ENCODE data around the gene GNAI1. TPM values are rescaled to one million over a fixed set of nuclear protein-coding genes. Genes with fewer than 3 reads are reported as not detected.

GNAI1 gene
- total and polyA plus RNA-seq, 2 of the 13 experiments (the other 11 are each of a cell fraction or from before 2014, with no cell fraction given): 3.5 to 5.7 TPM

GRCh38 chr7:80184693-80185092, 50.1 kb downstream of the GNAI1 start:
- H4K20me1 ChIP-seq (ENCODE audit: insufficient read depth, low read length): no peaks in the 10 kb centered on the region
- H3K4me3 ChIP-seq (replicated peaks in 1 of 3; ENCODE audit: insufficient read depth in 1 of 3, low read depth in 2 of 3, low read length in 3 of 3): no peak overlapping the region
- DNase-seq (ENCODE audit: low spot score) (no peak), ATAC-seq (no peak), FAIRE-seq (no peak)
- H3K27ac ChIP-seq (ENCODE audit: extremely low read length, insufficient read depth, low read length): no peak overlapping the region
- in situ Hi-C loops (cut with HindIII; ENCODE audit: extremely low pct_ligation_motif_present, low pct_unique_long_range_greater_than_20kb) (no loop called here), intact Hi-C loops (cut with micrococcal nuclease; ENCODE audit: unreplicated experiment) (loop anchor here (5.0 kb wide), 1 partner anchor 47 kb away; no protein-coding TSS in a partner anchor)
- ChIA-PET POLR2A (no interaction called here), CTCF (ENCODE audit: low intra/inter-chr PET ratio, low total read pairs) (no interaction called here)
- no peaks in the 10 kb centered on the region for H3K27me3 ChIP-seq (ENCODE audit: control insufficient read depth in 1 of 2, insufficient read depth in 2 of 2, low read length in 2 of 2)
- BruUV-seq (replicated peaks): no TSS peak
- no peaks in the 10 kb centered on the region for H3K79me2 ChIP-seq (ENCODE audit: insufficient read depth, low read length)
- H2AFZ ChIP-seq (ENCODE audit: low read length): no peak overlapping the region
- no peaks in the 10 kb centered on the region for H3K9me3 ChIP-seq (ENCODE audit: low read length)
- H3K36me3 ChIP-seq (replicated peaks in 1 of 2; ENCODE audit: control insufficient read depth in 1 of 2, insufficient read depth in 2 of 2, low read length in 2 of 2): no peaks in the 10 kb centered on the region
- peaks cover 8% of the 10 kb centered on the region for H3K4me1 ChIP-seq (ENCODE audit: insufficient read depth, low read length)
- H3K4me2 ChIP-seq (ENCODE audit: low read depth, low read length): no peak overlapping the region
- no peak overlapping the region for H3K9ac ChIP-seq (ENCODE audit: insufficient read depth, low read depth, low read length)
- TF ChIP-seq RARA (CRISPR knock-in tag; IDR thresholded peaks at IDR 0.05): no peak
- TF ChIP-seq, protein P1, sequence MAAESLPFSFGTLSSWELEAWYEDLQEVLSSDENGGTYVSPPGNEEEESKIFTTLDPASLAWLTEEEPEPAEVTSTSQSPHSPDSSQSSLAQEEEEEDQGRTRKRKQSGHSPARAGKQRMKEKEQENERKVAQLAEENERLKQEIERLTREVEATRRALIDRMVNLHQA (CRISPR knock-in tag; IDR thresholded peaks at IDR 0.05): no peak
- TF ChIP-seq MAFF (IDR thresholded peaks at IDR 0.05; ENCODE audit: low read depth, low read length): no peak
- no peak for TF ChIP-seq CHD2 (IDR thresholded peaks at IDR 0.05; ENCODE audit: low read depth, low read length)
- no peak for TF ChIP-seq ZNF746 (CRISPR knock-in tag; IDR thresholded peaks at IDR 0.05)
- 67% methylated on average over 4 of the region's 4 CpGs for WGBS (ENCODE audit: low lambda C conversion rate)

GRCh38 chr7:80185571-80185970, 50.9 kb downstream of the GNAI1 start:
- no TSS peak for BruUV-seq (replicated peaks)
- TF ChIP-seq ZNF792 (CRISPR knock-in tag; IDR thresholded peaks at IDR 0.05): no peak
- TF ChIP-seq KAT8 (CRISPR knock-in tag; IDR thresholded peaks at IDR 0.05): no peak
- no peak for TF ChIP-seq NKX3-1 (CRISPR knock-in tag; IDR thresholded peaks at IDR 0.05)
- TF ChIP-seq, protein P2, sequence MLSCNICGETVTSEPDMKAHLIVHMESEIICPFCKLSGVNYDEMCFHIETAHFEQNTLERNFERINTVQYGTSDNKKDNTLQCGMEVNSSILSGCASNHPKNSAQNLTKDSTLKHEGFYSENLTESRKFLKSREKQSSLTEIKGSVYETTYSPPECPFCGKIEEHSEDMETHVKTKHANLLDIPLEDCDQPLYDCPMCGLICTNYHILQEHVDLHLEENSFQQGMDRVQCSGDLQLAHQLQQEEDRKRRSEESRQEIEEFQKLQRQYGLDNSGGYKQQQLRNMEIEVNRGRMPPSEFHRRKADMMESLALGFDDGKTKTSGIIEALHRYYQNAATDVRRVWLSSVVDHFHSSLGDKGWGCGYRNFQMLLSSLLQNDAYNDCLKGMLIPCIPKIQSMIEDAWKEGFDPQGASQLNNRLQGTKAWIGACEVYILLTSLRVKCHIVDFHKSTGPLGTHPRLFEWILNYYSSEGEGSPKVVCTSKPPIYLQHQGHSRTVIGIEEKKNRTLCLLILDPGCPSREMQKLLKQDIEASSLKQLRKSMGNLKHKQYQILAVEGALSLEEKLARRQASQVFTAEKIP (CRISPR knock-in tag; IDR thresholded peaks at IDR 0.05; ENCODE audit: borderline replicate concordance): no peak
- TF ChIP-seq ZNF652 (CRISPR knock-in tag; IDR thresholded peaks at IDR 0.05; ENCODE audit: borderline replicate concordance, low read depth): no peak
- no peak for TF ChIP-seq CBX2 (IDR thresholded peaks at IDR 0.05; ENCODE audit: low read depth, low read length)
- TF ChIP-seq CBX2 (CRISPR knock-in tag; IDR thresholded peaks at IDR 0.05; ENCODE audit: low read depth): no peak
- TF ChIP-seq NR2F1 (CRISPR knock-in tag; IDR thresholded peaks at IDR 0.05): no peak
- no peak for TF ChIP-seq ZFP37 (CRISPR knock-in tag; IDR thresholded peaks at IDR 0.05; ENCODE audit: borderline replicate concordance)
- TF ChIP-seq ISX (CRISPR knock-in tag; conservative IDR thresholded peaks at IDR 0.05): no peak
- TF ChIP-seq SOX6 (IDR thresholded peaks at IDR 0.05): no peak
- no peak for TF ChIP-seq SOX6 (CRISPR knock-in tag; IDR thresholded peaks at IDR 0.05)
- Histone ChIP-seq H3K9ac (ENCODE audit: insufficient read depth, low read depth, low read length) (no peak overlapping the region), H2AFZ (ENCODE audit: low read length) (no peak overlapping the region), H3K4me3 (replicated peaks in 1 of 3; ENCODE audit: insufficient read depth in 1 of 3, low read depth in 2 of 3, low read length in 3 of 3) (no peak overlapping the region), H4K20me1 (ENCODE audit: insufficient read depth, low read length) (no peaks in the 10 kb centered on the region), H3K36me3 (replicated peaks in 1 of 2; ENCODE audit: control insufficient read depth in 1 of 2, insufficient read depth in 2 of 2, low read length in 2 of 2) (no peaks in the 10 kb centered on the region), H3K27ac (ENCODE audit: extremely low read length, insufficient read depth, low read length) (no peak overlapping the region), H3K4me1 (ENCODE audit: insufficient read depth, low read length) (peaks cover 8% of the 10 kb centered on the region), H3K4me2 (ENCODE audit: low read depth, low read length) (no peak overlapping the region), H3K9me3 (ENCODE audit: low read length) (no peaks in the 10 kb centered on the region), H3K27me3 (ENCODE audit: control insufficient read depth in 1 of 2, insufficient read depth in 2 of 2, low read length in 2 of 2) (no peaks in the 10 kb centered on the region), H3K79me2 (ENCODE audit: insufficient read depth, low read length) (no peaks in the 10 kb centered on the region)
- in situ Hi-C loops (cut with HindIII; ENCODE audit: extremely low pct_ligation_motif_present, low pct_unique_long_range_greater_than_20kb): no loop called here
- DNase-seq (ENCODE audit: low spot score) (no peak), FAIRE-seq (no peak), ATAC-seq (no peak)
- ChIA-PET POLR2A (no interaction called here), CTCF (ENCODE audit: low intra/inter-chr PET ratio, low total read pairs) (no interaction called here)
- 82% methylated on average over 7 of the region's 7 CpGs for WGBS (ENCODE audit: low lambda C conversion rate)
- intact Hi-C loops (cut with micrococcal nuclease; ENCODE audit: unreplicated experiment): no loop called here
